Left ventricle myocardium superior (tissue), 1 donor: ENCODE results near the gene MGLL. TPM values are rescaled to one million over a fixed set of nuclear protein-coding genes. Genes with fewer than 3 reads are reported as not detected.
A peak's percentile ranks its signal among the peaks of the same experiment; 100 is the strongest.

Experiments
- ATAC-seq: fragments of 200-7000 bp; cut with Tn5 transposase; one replicate; pipeline ENCODE4 v1.9.1; 2020; ENCODE audit warnings: mild to moderate bottlenecking, moderate library complexity
- DNase-seq: peaks from one replicate; pipeline ENCODE4 v3.0.0-alpha.2; 2020
- intact Hi-C: fragments of 100-400 bp; cut with micrococcal nuclease; formaldehyde crosslinking; loops from one replicate; pipeline ENCODE4 v1.11.0; 2022
- total RNA-seq: library from RNA; stranded (reverse); fragmentation: NEBNext Ultra II Directional; extraction: Animal tissue kit (Norgen Biotek cat#: 25700); gene quantifications from one replicate; pipeline ENCODE4 v1.2.1, GENCODE V29; 2021
- donor health status: DM: no; HTN: yes; CAD: no; lungs with severe emphysema.

Gene MGLL
- total RNA-seq, 1 donor from 2014 or later = 94.3 TPM

- intact Hi-C loops = no loop called here
- DNase-seq (no peak), ATAC-seq (no peak)
Observed at GRCh38 chr3:127767126-127767525, 55.2 kb downstream of the MGLL start.

- ATAC-seq (no peak), DNase-seq (no peak)
- intact Hi-C loops = no loop called here
Observed at GRCh38 chr3:127765735-127766134, 56.6 kb downstream of the MGLL start.

GRCh38 chr3:127764841-127765362 is 57.4 kb downstream of the MGLL start:
- DNase-seq (no peak), ATAC-seq (no peak)
- intact Hi-C loops = no loop called here

- ATAC-seq = no peak
- no peak for DNase-seq
- intact Hi-C loops = no loop called here
Observed at GRCh38 chr3:127764301-127764700, 58.0 kb downstream of the MGLL start.

- intact Hi-C loops = no loop called here
- DNase-seq = no peak
- ATAC-seq = no peak
Observed at GRCh38 chr3:127763816-127764215, 58.5 kb downstream of the MGLL start.

- intact Hi-C loops = no loop called here
- ATAC-seq (no peak), DNase-seq (no peak)
Observed at GRCh38 chr3:127763337-127763736, 59.0 kb downstream of the MGLL start.

- DNase-seq (no peak), ATAC-seq (no peak)
- intact Hi-C loops = no loop called here
Observed at GRCh38 chr3:127762787-127763105, 59.6 kb downstream of the MGLL start.

- intact Hi-C loops = no loop called here
- ATAC-seq = peak; percentile 81
- DNase-seq = peak; percentile 66
Observed at GRCh38 chr3:127762077-127762786, 60.1 kb downstream of the MGLL start.

- intact Hi-C loops = no loop called here
- peak; percentile 34 for ATAC-seq
Observed at GRCh38 chr3:127761441-127761801, 60.9 kb downstream of the MGLL start.

GRCh38 chr3:127760791-127761440 is 61.4 kb downstream of the MGLL start:
- no peak for ATAC-seq
- no peak for DNase-seq

More at GRCh38 chr3:127761441-127761801, 60.9 kb downstream of the MGLL start:
- no peak for DNase-seq

GRCh38 chr3:127760361-127760760 is 62.0 kb downstream of the MGLL start:
- ATAC-seq (peak; percentile 85), DNase-seq (peak; percentile 83)
- intact Hi-C loops = no loop called here

More at GRCh38 chr3:127760791-127761440, 61.4 kb downstream of the MGLL start:
- intact Hi-C loops = no loop called here

- intact Hi-C loops = no loop called here
- no peak for ATAC-seq
- no peak for DNase-seq
Observed at GRCh38 chr3:127759826-127760225, 62.5 kb downstream of the MGLL start.

GRCh38 chr3:127758013-127758412 is 64.3 kb downstream of the MGLL start:
- intact Hi-C loops = no loop called here
- DNase-seq (no peak), ATAC-seq (no peak)

GRCh38 chr3:127755305-127755681 is 67.0 kb downstream of the MGLL start:
- DNase-seq (no peak), ATAC-seq (no peak)
- intact Hi-C loops = no loop called here

GRCh38 chr3:127754411-127755304 is 67.7 kb downstream of the MGLL start:
- DNase-seq (no peak), ATAC-seq (no peak)
- intact Hi-C loops = no loop called here

- intact Hi-C loops = no loop called here
- peak; percentile 42 for ATAC-seq
Observed at GRCh38 chr3:127753898-127754410, 68.4 kb downstream of the MGLL start.

GRCh38 chr3:127753338-127753737 is 69.0 kb downstream of the MGLL start:
- ATAC-seq (no peak), DNase-seq (no peak)
- intact Hi-C loops = no loop called here

More at GRCh38 chr3:127753898-127754410, 68.4 kb downstream of the MGLL start:
- DNase-seq = no peak

- intact Hi-C loops = no loop called here
Observed at GRCh38 chr3:127751782-127752181, 70.5 kb downstream of the MGLL start.

GRCh38 chr3:127751163-127751621 is 71.1 kb downstream of the MGLL start:
- ATAC-seq (no peak), DNase-seq (no peak)
- intact Hi-C loops = no loop called here

More at GRCh38 chr3:127751782-127752181, 70.5 kb downstream of the MGLL start:
- ATAC-seq (no peak), DNase-seq (no peak)
